Left kidney (tissue), 2 donors: ENCODE data around the gene PDE1C. TPM values are rescaled to one million over a fixed set of nuclear protein-coding genes. Genes with fewer than 3 reads are reported as not detected.
"Not testable (repeated sequence)": the region's sequence is repeated elsewhere in the genome, so short reads cannot be mapped to it uniquely, and the experiment has no call there.

Source experiments
- DNase-seq: peaks from one replicate; pipeline ENCODE4 v3.0.0-alpha.2; 2013
- polyA plus RNA-seq: library from polyadenylated mRNA; unstranded; fragments of 120-200 nt; gene quantifications from one replicate; pipeline ENCODE4 v1.2.1, GENCODE V29; 2013; ENCODE audit not compliant: insufficient read length

PDE1C gene
- polyA plus RNA-seq, 1 donor = 4.6 TPM

- DNase-seq = no peak
Measured at GRCh38 chr7:31850066-31850465, 220.1 kb downstream of the PDE1C start.

- peak; percentile 68 for DNase-seq
Measured at GRCh38 chr7:31835471-31835870, 234.7 kb downstream of the PDE1C start.

GRCh38 chr7:31833625-31834024 lies 236.6 kb downstream of the PDE1C start:
- DNase-seq = not testable (repeated sequence)

GRCh38 chr7:31828520-31828919 lies 241.7 kb downstream of the PDE1C start:
- DNase-seq = no peak

- DNase-seq = no peak
Measured at GRCh38 chr7:31825576-31825975, 244.6 kb downstream of the PDE1C start.

GRCh38 chr7:31819031-31819430 lies 251.2 kb downstream of the PDE1C start:
- DNase-seq = no peak

- no peak for DNase-seq
Measured at GRCh38 chr7:31816810-31817209, 253.4 kb downstream of the PDE1C start.

- no peak for DNase-seq
Measured at GRCh38 chr7:31815796-31816195, 254.4 kb downstream of the PDE1C start.

- no peak for DNase-seq
Measured at GRCh38 chr7:31814187-31814586, 256.0 kb downstream of the PDE1C start.

GRCh38 chr7:31811650-31812461 lies 258.4 kb downstream of the PDE1C start:
- DNase-seq = peak; percentile 30

- DNase-seq = no peak
Measured at GRCh38 chr7:31805209-31805818, 264.9 kb downstream of the PDE1C start.

- no peak for DNase-seq
Measured at GRCh38 chr7:31796375-31796774, 273.8 kb downstream of the PDE1C start.

- no peak for DNase-seq
Measured at GRCh38 chr7:31794851-31795344, 275.3 kb downstream of the PDE1C start.

- DNase-seq = no peak
Measured at GRCh38 chr7:31791881-31792280, 278.3 kb downstream of the PDE1C start.

- no peak for DNase-seq
Measured at GRCh38 chr7:31788883-31789680, 281.1 kb downstream of the PDE1C start.

GRCh38 chr7:31788445-31788844 lies 281.8 kb downstream of the PDE1C start:
- no peak for DNase-seq

GRCh38 chr7:31786326-31786725 lies 283.9 kb downstream of the PDE1C start:
- no peak for DNase-seq

- no peak for DNase-seq
Measured at GRCh38 chr7:31785101-31785500, 285.1 kb downstream of the PDE1C start.

GRCh38 chr7:31783221-31783620 lies 287.0 kb downstream of the PDE1C start:
- no peak for DNase-seq

- DNase-seq = peak; percentile 30
Measured at GRCh38 chr7:31782411-31782991, 287.7 kb downstream of the PDE1C start.

- no peak for DNase-seq
Measured at GRCh38 chr7:31778296-31778695, 291.9 kb downstream of the PDE1C start.

GRCh38 chr7:31776616-31777015 lies 293.6 kb downstream of the PDE1C start:
- no peak for DNase-seq
